ENCODE results near the gene LHX5.

GRCh38 chr12:113485330-113485729 lies 13.7 kb upstream of the LHX5 start:
- TF ChIP-seq CTCF (conservative IDR thresholded peaks at IDR 0.05; ENCODE audit: low read depth, low read length) (no peak), EZH2 (IDR thresholded peaks at IDR 0.05; ENCODE audit: borderline replicate concordance, low read depth, low read length, poor library complexity, severe bottlenecking) (no peak)
